Loucy (cell line): ENCODE measurements around the gene FMN1.

Experiments used
- H2AFZ ChIP-seq: fragments of 200-600 bp; sonication (generic); 2 replicates; pipeline ENCODE4 v1.6.0; 2016; ENCODE audit warnings: antibody characterized with exemption, mild to moderate bottlenecking, low read length, moderate library complexity
- H3F3A ChIP-seq: fragments of 200-600 bp; 2 replicates; pipeline ENCODE4 v1.6.0; 2016; ENCODE audit warnings: antibody characterized with exemption, low read depth, mild to moderate bottlenecking
- H3K27me3 ChIP-seq: fragments of 200-600 bp; sonication (generic); 2 replicates; pipeline ENCODE4 v1.6.1; 2014; ENCODE audit warnings: low read length, mild to moderate bottlenecking; ENCODE audit not compliant: insufficient read depth, poor library complexity, severe bottlenecking
- H3K36me3 ChIP-seq: fragments of 200-600 bp; sonication (generic); 2 replicates; pipeline ENCODE4 v1.6.1; 2016; ENCODE audit warnings: low read length; ENCODE audit not compliant: insufficient read depth
- H3K4me1 ChIP-seq: fragments of 200-600 bp; sonication (generic); 2 replicates; pipeline ENCODE4 v1.5.1; 2014; ENCODE audit warnings: low read length, mild to moderate bottlenecking; ENCODE audit not compliant: insufficient read depth, poor library complexity, severe bottlenecking
- H3K4me2 ChIP-seq: fragments of 200-600 bp; sonication (generic); 2 replicates; pipeline ENCODE4 v1.6.0; 2014; ENCODE audit warnings: antibody characterized with exemption, low read length, low read depth, mild to moderate bottlenecking; ENCODE audit not compliant: poor library complexity, severe bottlenecking
- H3K4me3 ChIP-seq: fragments of 200-600 bp; sonication (generic); 2 replicates; pipeline ENCODE4 v1.5.1; 2014; ENCODE audit warnings: low read length, mild to moderate bottlenecking, mixed read lengths; ENCODE audit not compliant: poor library complexity, severe bottlenecking
- H3K79me2 ChIP-seq: fragments of 200-600 bp; sonication (generic); 2 replicates; pipeline ENCODE4 v1.6.1; 2014; ENCODE audit warnings: low read length; ENCODE audit not compliant: insufficient read depth
- H3K9ac ChIP-seq: fragments of 200-600 bp; sonication (generic); 2 replicates; pipeline ENCODE4 v1.6.0; 2014; ENCODE audit warnings: mild to moderate bottlenecking, low read depth, low read length, moderate library complexity; ENCODE audit not compliant: poor library complexity, severe bottlenecking
- H3K9me2 ChIP-seq: fragments of 200-600 bp; sonication (generic); replicated peaks from 2 replicates; pipeline ENCODE4 v1.6.1; 2016; ENCODE audit warnings: low read depth, low read length, mixed read lengths
- H3K9me3 ChIP-seq: fragments of 200-600 bp; sonication (generic); 2 replicates; pipeline ENCODE4 v1.6.1; 2014; ENCODE audit warnings: mild to moderate bottlenecking, antibody characterized with exemption, low read length, low read depth; ENCODE audit not compliant: insufficient read depth
- H4K20me1 ChIP-seq: fragments of 200-600 bp; sonication (generic); 2 replicates; pipeline ENCODE4 v1.6.0; 2014; ENCODE audit warnings: antibody characterized with exemption, low read length, mild to moderate bottlenecking; ENCODE audit not compliant: insufficient read depth, poor library complexity, severe bottlenecking
- CTCF ChIP-seq: fragments of 200-600 bp; sonication (generic); conservative IDR thresholded peaks from 2 replicates; pipeline ENCODE4 v1.5.1; 2014; ENCODE audit warnings: mild to moderate bottlenecking, antibody characterized with exemption, low read length
- EZH2phosphoT487 ChIP-seq: fragments of 200-600 bp; IDR thresholded peaks from 2 replicates; pipeline ENCODE4 v1.6.1; 2018; ENCODE audit warnings: antibody characterized with exemption, mild to moderate bottlenecking, moderate library complexity, borderline replicate concordance

FMN1 gene

GRCh38 chr15:33084661-33085060, 109.9 kb downstream of the FMN1 start:
- no peaks in the 10 kb centered on the region for H3K27me3 ChIP-seq
- no peaks in the 10 kb centered on the region for H3K9me3 ChIP-seq
- no peaks in the 10 kb centered on the region for H3K36me3 ChIP-seq

GRCh38 chr15:33083232-33084081, 111.1 kb downstream of the FMN1 start:
- H3K9me2 ChIP-seq = no peaks in the 10 kb centered on the region
- H3K9ac ChIP-seq = no peak overlapping the region
- TF ChIP-seq EZH2phosphoT487 (no peak), CTCF (no peak)
- no peak overlapping the region for H3K4me2 ChIP-seq
- H3K4me3 ChIP-seq = no peak overlapping the region
- H3K4me1 ChIP-seq = peaks cover 4% of the 10 kb centered on the region
- no peaks in the 10 kb centered on the region for H3K79me2 ChIP-seq
- H3K9me3 ChIP-seq = no peaks in the 10 kb centered on the region
- H3K36me3 ChIP-seq = no peaks in the 10 kb centered on the region
- no peaks in the 10 kb centered on the region for H3K27me3 ChIP-seq
- H3F3A ChIP-seq = no peaks in the 10 kb centered on the region
- no peaks in the 10 kb centered on the region for H4K20me1 ChIP-seq
- no peak overlapping the region for H2AFZ ChIP-seq

More at GRCh38 chr15:33084661-33085060, 109.9 kb downstream of the FMN1 start:
- peaks cover 4% of the 10 kb centered on the region for H3K4me1 ChIP-seq
- no peak overlapping the region for H2AFZ ChIP-seq
- no peaks in the 10 kb centered on the region for H3K79me2 ChIP-seq
- no peaks in the 10 kb centered on the region for H3K9me2 ChIP-seq
- H4K20me1 ChIP-seq = no peaks in the 10 kb centered on the region
- H3K4me2 ChIP-seq = no peak overlapping the region
- H3K9ac ChIP-seq = no peak overlapping the region
- H3F3A ChIP-seq = no peaks in the 10 kb centered on the region
- no peak overlapping the region for H3K4me3 ChIP-seq
- TF ChIP-seq EZH2phosphoT487 = no peak
- no peak for TF ChIP-seq CTCF

- H3K27me3 ChIP-seq = no peaks in the 10 kb centered on the region
- no peak overlapping the region for H3K9ac ChIP-seq
- TF ChIP-seq EZH2phosphoT487 (no peak), CTCF (no peak)
- no peaks in the 10 kb centered on the region for H3K9me2 ChIP-seq
- H3K4me3 ChIP-seq = no peak overlapping the region
- no peaks in the 10 kb centered on the region for H3F3A ChIP-seq
- no peak overlapping the region for H3K4me2 ChIP-seq
- no peaks in the 10 kb centered on the region for H3K79me2 ChIP-seq
- no peaks in the 10 kb centered on the region for H4K20me1 ChIP-seq
- H3K9me3 ChIP-seq = no peaks in the 10 kb centered on the region
- no peak overlapping the region for H2AFZ ChIP-seq
- no peaks in the 10 kb centered on the region for H3K4me1 ChIP-seq
- H3K36me3 ChIP-seq = no peaks in the 10 kb centered on the region
These were observed 114.5 kb downstream of the FMN1 start for GRCh38 chr15:33080006-33080405.
